Uterus (tissue), 4 donors: Measurements from ENCODE around the gene MASP1. TPM values are rescaled to one million over a fixed set of nuclear protein-coding genes. Genes with fewer than 3 reads are reported as not detected.

Source experiments
- DNase-seq, 2 donors: peaks; one replicate each; pipeline ENCODE4 v3.0.0-alpha.2; 2019 to 2020
- H3K27ac ChIP-seq, 2 donors: fragments of 200-600 bp; sonication (generic); 1 replicate in 1 of 2; 2 replicates in 1 of 2; pipeline ENCODE4 v1.5.1; 2016 to 2018
- H3K27me3 ChIP-seq, 2 donors: fragments of 200-600 bp; sonication (generic); one replicate each; pipeline ENCODE4 v1.5.1; 2018 to 2019; ENCODE audit warnings: control low read depth in 1 of 2
- H3K36me3 ChIP-seq, 2 donors: fragments of 200-600 bp; sonication (generic); one replicate each; pipeline ENCODE4 v1.5.1; 2019; ENCODE audit warnings: control low read depth in 1 of 2
- H3K4me1 ChIP-seq, 2 donors: fragments of 200-600 bp; sonication (generic); one replicate each; pipeline ENCODE4 v1.5.1; 2018 to 2019; ENCODE audit warnings: control low read depth in 1 of 2
- H3K4me3 ChIP-seq, 2 donors: fragments of 200-600 bp; sonication (generic); 1 replicate in 1 of 2; 2 replicates in 1 of 2; pipeline ENCODE4 v1.5.1; 2018 to 2019; ENCODE audit warnings: mild to moderate bottlenecking in 1 of 2
- H3K9me3 ChIP-seq, 2 donors: fragments of 200-600 bp; sonication (generic); one replicate each; pipeline ENCODE4 v1.5.1; 2019; ENCODE audit warnings: control low read depth in 1 of 2
- CTCF ChIP-seq, 4 experiments: fragments of 200-600 bp in 2 of 4; fragments of 450-650 bp in 2 of 4; sonication (generic) in 2 of 4; IDR thresholded peaks; one replicate each; pipeline ENCODE4 v1.5.1; 2016 to 2019; ENCODE audit warnings: antibody characterized with exemption in 4 of 4, mild to moderate bottlenecking in 2 of 4, moderate library complexity in 1 of 4
- POLR2A ChIP-seq, 2 donors: fragments of 450-650 bp; IDR thresholded peaks; one replicate each; pipeline ENCODE4 v1.6.1; 2016; ENCODE audit warnings: antibody characterized with exemption in 2 of 2, mild to moderate bottlenecking in 1 of 2, moderate library complexity in 1 of 2
- intact Hi-C: fragments of 100-400 bp; cut with DNase I; formaldehyde crosslinking; loops from one replicate; pipeline ENCODE4 v1.15.1; 2023; ENCODE audit warnings: low total_unique reads
- total RNA-seq, 4 donors: library from RNA; depleted of rRNA in 3 of 4; stranded (reverse); fragments of >200 nt in 3 of 4; gene quantifications; one replicate each; pipeline versions ENCODE4 v1.1.0 to v1.2.4, GENCODE V29; 2014 to 2023
- donor health status: DM: yes; HTN: yes; CAD: no.

MASP1 gene
- total RNA-seq, 4 donors from 2014 or later, result 25.3 to 121 (median 84.4) TPM

GRCh38 chr3:187236962-187237361 lies 54.6 kb downstream of the MASP1 start:
- H3K36me3 ChIP-seq, result no peaks in the 10 kb centered on the region
- TF ChIP-seq CTCF (IDR thresholded peaks at IDR 0.05) (no peak), POLR2A (IDR thresholded peaks at IDR 0.05) (no peak)
- intact Hi-C loops, result no loop called here
- no peaks in the 10 kb centered on the region for H3K9me3 ChIP-seq
- no peak overlapping the region for H3K27ac ChIP-seq
- no peaks in the 10 kb centered on the region for H3K4me1 ChIP-seq
- no peak overlapping the region for H3K4me3 ChIP-seq
- H3K27me3 ChIP-seq, result no peaks in the 10 kb centered on the region
- no peak for DNase-seq

- intact Hi-C loops, result no loop called here
- no peaks in the 10 kb centered on the region for H3K27me3 ChIP-seq
- DNase-seq, result no peak
- no peaks in the 10 kb centered on the region for H3K36me3 ChIP-seq
- no peak for TF ChIP-seq POLR2A (IDR thresholded peaks at IDR 0.05)
- TF ChIP-seq CTCF (IDR thresholded peaks at IDR 0.05), result no peak
- no peak overlapping the region for H3K27ac ChIP-seq
- no peaks in the 10 kb centered on the region for H3K9me3 ChIP-seq
- no peak overlapping the region for H3K4me3 ChIP-seq
- H3K4me1 ChIP-seq, result no peaks in the 10 kb centered on the region
These were observed 61.5 kb downstream of the MASP1 start for GRCh38 chr3:187230011-187230410.

GRCh38 chr3:187228740-187229139 lies 62.8 kb downstream of the MASP1 start:
- intact Hi-C loops, result loop anchor here (10.0 kb wide), 2 partner anchors 446 to 476 kb away; partner anchors contain the start of genes RTP2 and SST
- H3K27me3 ChIP-seq, result no peaks in the 10 kb centered on the region
- no peak overlapping the region for H3K4me3 ChIP-seq
- H3K4me1 ChIP-seq, result no peaks in the 10 kb centered on the region
- no peak for DNase-seq
- no peaks in the 10 kb centered on the region for H3K9me3 ChIP-seq
- H3K27ac ChIP-seq, result no peak overlapping the region
- H3K36me3 ChIP-seq, result no peaks in the 10 kb centered on the region
- TF ChIP-seq CTCF (IDR thresholded peaks at IDR 0.05) (no peak), POLR2A (IDR thresholded peaks at IDR 0.05) (no peak)

GRCh38 chr3:187227658-187228258 lies 63.8 kb downstream of the MASP1 start:
- H3K4me1 ChIP-seq, result no peaks in the 10 kb centered on the region
- TF ChIP-seq POLR2A (IDR thresholded peaks at IDR 0.05), result no peak
- TF ChIP-seq CTCF (IDR thresholded peaks at IDR 0.05), result no peak
- DNase-seq, result no peak
- H3K27me3 ChIP-seq, result no peaks in the 10 kb centered on the region
- intact Hi-C loops, result loop anchor here (10.0 kb wide), 2 partner anchors 447 to 477 kb away; partner anchors contain the start of genes RTP2 and SST
- H3K36me3 ChIP-seq, result no peaks in the 10 kb centered on the region
- no peak overlapping the region for H3K4me3 ChIP-seq
- no peak overlapping the region for H3K27ac ChIP-seq
- H3K9me3 ChIP-seq, result no peaks in the 10 kb centered on the region

- Histone ChIP-seq H3K27ac (no peak overlapping the region), H3K27me3 (no peaks in the 10 kb centered on the region), H3K4me3 (no peak overlapping the region), H3K9me3 (no peaks in the 10 kb centered on the region), H3K36me3 (no peaks in the 10 kb centered on the region), H3K4me1 (no peaks in the 10 kb centered on the region)
- intact Hi-C loops, result loop anchor here (10.0 kb wide), 2 partner anchors 451 to 481 kb away; partner anchors contain the start of genes RTP2 and SST
- no peak for DNase-seq
- no peak for TF ChIP-seq CTCF (IDR thresholded peaks at IDR 0.05)
- no peak for TF ChIP-seq POLR2A (IDR thresholded peaks at IDR 0.05)
These were observed 67.7 kb downstream of the MASP1 start for GRCh38 chr3:187223799-187224198.
